Effector memory CD4-positive, alpha-beta T cell (primary cell): ENCODE data around the gene ARHGDIA.

Source experiments
- DNase-seq, 3 donors: peaks; one replicate each; pipeline ENCODE4 v3.0.0-alpha.2; 2020
- H3K27ac ChIP-seq: 2 replicates; pipeline ENCODE4 v1.7.0; 2013; ENCODE audit warnings: mild to moderate bottlenecking, low read length, moderate library complexity; ENCODE audit not compliant: insufficient read depth, poor library complexity, severe bottlenecking
- H3K27me3 ChIP-seq: replicated peaks from 2 replicates; pipeline ENCODE4 v1.7.0; 2013; ENCODE audit warnings: mild to moderate bottlenecking, low read length; ENCODE audit not compliant: insufficient read depth, control insufficient read depth, poor library complexity, severe bottlenecking
- H3K36me3 ChIP-seq: 2 replicates; pipeline ENCODE4 v1.7.0; 2013; ENCODE audit warnings: mild to moderate bottlenecking, low read length, moderate library complexity; ENCODE audit not compliant: control insufficient read depth, insufficient read depth
- H3K4me1 ChIP-seq: 2 replicates; pipeline ENCODE4 v1.7.0; 2013; ENCODE audit warnings: low read length, mild to moderate bottlenecking; ENCODE audit not compliant: control insufficient read depth, insufficient read depth, poor library complexity, severe bottlenecking
- H3K4me3 ChIP-seq: 2 replicates; pipeline ENCODE4 v1.7.0; 2013; ENCODE audit warnings: low read length, low read depth, mild to moderate bottlenecking; ENCODE audit not compliant: insufficient read depth, poor library complexity, severe bottlenecking
- H3K9me3 ChIP-seq: 2 replicates; pipeline ENCODE4 v1.7.0; 2013; ENCODE audit warnings: mild to moderate bottlenecking, low read length, moderate library complexity; ENCODE audit not compliant: control insufficient read depth

Gene ARHGDIA

GRCh38 chr17:81852237-81852636, 18.9 kb downstream of the ARHGDIA start:
- Histone ChIP-seq H3K4me3 (no peak overlapping the region), H3K27ac (no peak overlapping the region), H3K4me1 (no peaks in the 10 kb centered on the region), H3K36me3 (peaks cover 55% of the 10 kb centered on the region), H3K9me3 (no peaks in the 10 kb centered on the region), H3K27me3 (no peaks in the 10 kb centered on the region)
- DNase-seq, result no peak

- Histone ChIP-seq H3K4me3 (no peak overlapping the region), H3K4me1 (no peaks in the 10 kb centered on the region), H3K36me3 (peaks cover 63% of the 10 kb centered on the region), H3K27me3 (no peaks in the 10 kb centered on the region), H3K27ac (no peak overlapping the region), H3K9me3 (no peaks in the 10 kb centered on the region)
- DNase-seq, result no peak
Measured at GRCh38 chr17:81851423-81851822, 19.7 kb downstream of the ARHGDIA start.

GRCh38 chr17:81849457-81849856, 21.7 kb downstream of the ARHGDIA start:
- Histone ChIP-seq H3K36me3 (peaks cover 71% of the 10 kb centered on the region), H3K27me3 (no peaks in the 10 kb centered on the region), H3K9me3 (no peaks in the 10 kb centered on the region), H3K4me3 (no peak overlapping the region), H3K27ac (no peak overlapping the region), H3K4me1 (no peaks in the 10 kb centered on the region)
- DNase-seq, result no peak

- Histone ChIP-seq H3K27me3 (no peaks in the 10 kb centered on the region), H3K27ac (no peak overlapping the region), H3K4me1 (no peaks in the 10 kb centered on the region), H3K9me3 (no peaks in the 10 kb centered on the region), H3K4me3 (no peak overlapping the region), H3K36me3 (peaks cover 68% of the 10 kb centered on the region)
- DNase-seq, result no peak
Measured at GRCh38 chr17:81846743-81847689, 24.1 kb downstream of the ARHGDIA start.

GRCh38 chr17:81845881-81846742, 25.0 kb downstream of the ARHGDIA start:
- no peaks in the 10 kb centered on the region for H3K27me3 ChIP-seq
- H3K27ac ChIP-seq, result no peak overlapping the region
- peaks cover 59% of the 10 kb centered on the region for H3K36me3 ChIP-seq
- H3K4me1 ChIP-seq, result no peaks in the 10 kb centered on the region
- no peaks in the 10 kb centered on the region for H3K9me3 ChIP-seq
- no peak for DNase-seq
- H3K4me3 ChIP-seq, result no peak overlapping the region

- Histone ChIP-seq H3K27ac (no peak overlapping the region), H3K4me3 (no peak overlapping the region), H3K27me3 (no peaks in the 10 kb centered on the region), H3K4me1 (no peaks in the 10 kb centered on the region), H3K9me3 (no peaks in the 10 kb centered on the region), H3K36me3 (peaks cover 57% of the 10 kb centered on the region)
- no peak for DNase-seq
Measured at GRCh38 chr17:81845361-81845760, 25.8 kb downstream of the ARHGDIA start.

- H3K4me1 ChIP-seq, result no peaks in the 10 kb centered on the region
- DNase-seq, result no peak
- H3K9me3 ChIP-seq, result no peaks in the 10 kb centered on the region
- peaks cover 57% of the 10 kb centered on the region for H3K36me3 ChIP-seq
- no peaks in the 10 kb centered on the region for H3K27me3 ChIP-seq
- H3K4me3 ChIP-seq, result no peak overlapping the region
- H3K27ac ChIP-seq, result no peak overlapping the region
Measured at GRCh38 chr17:81844887-81845286, 26.2 kb downstream of the ARHGDIA start.

GRCh38 chr17:81844327-81844851, 26.7 kb downstream of the ARHGDIA start:
- peaks cover 57% of the 10 kb centered on the region for H3K36me3 ChIP-seq
- no peaks in the 10 kb centered on the region for H3K4me1 ChIP-seq
- DNase-seq, result no peak

GRCh38 chr17:81843713-81844326, 27.3 kb downstream of the ARHGDIA start:
- no peak for DNase-seq
- Histone ChIP-seq H3K4me3 (no peak overlapping the region), H3K9me3 (no peaks in the 10 kb centered on the region), H3K27me3 (no peaks in the 10 kb centered on the region), H3K4me1 (no peaks in the 10 kb centered on the region), H3K36me3 (peaks cover 57% of the 10 kb centered on the region), H3K27ac (no peak overlapping the region)

More at GRCh38 chr17:81844327-81844851, 26.7 kb downstream of the ARHGDIA start:
- Histone ChIP-seq H3K27ac (no peak overlapping the region), H3K4me3 (no peak overlapping the region), H3K27me3 (no peaks in the 10 kb centered on the region), H3K9me3 (no peaks in the 10 kb centered on the region)
